ENCODE measurements around the gene OR5P2. TPM values are rescaled to one million over a fixed set of nuclear protein-coding genes. Genes with fewer than 3 reads are reported as not detected.

The OR5P2 gene
- total and polyA plus RNA-seq, 10 of the 15 experiments (the other 5 are each of a cell fraction or from before 2014, with no cell fraction given), result not detected

GRCh38 chr11:7759010-7759409 lies 37.7 kb downstream of the OR5P2 start:
- ChIA-PET CTCF (no interaction called here), SMC1A (ENCODE audit: uncharacterized antibody, unreplicated experiment) (no interaction called here), RAD21 (ENCODE audit: unreplicated experiment) (no interaction called here), POLR2A (no interaction called here)
- in situ Hi-C loops (cut with MboI), result no loop called here
- no peaks in the 10 kb centered on the region for H3K79me2 ChIP-seq (ENCODE audit: control insufficient read depth, insufficient read depth, low read length)
- intact Hi-C loops (cut with micrococcal nuclease; ENCODE audit: unreplicated experiment), result no loop called here
- H3K4me1 ChIP-seq (ENCODE audit: control insufficient read depth, insufficient read depth, low read length), result no peaks in the 10 kb centered on the region
- H3K4me3 ChIP-seq, result no peak overlapping the region
- no peak overlapping the region for H2AFZ ChIP-seq (ENCODE audit: control insufficient read depth, low read depth, low read length)
- WGBS (ENCODE audit: insufficient coverage, insufficient replicate concordance, low lambda C conversion rate, missing lambda C conversion rate), result 0% methylated on average over 2 of the region's 2 CpGs
- peak; percentile 30 for DNase-seq (ENCODE audit: low read depth, low spot score)
- no peaks in the 10 kb centered on the region for H3K27me3 ChIP-seq (replicated peaks in 1 of 2; ENCODE audit: control insufficient read depth in 2 of 2, insufficient read depth in 2 of 2, low read length in 1 of 2)
- no peak overlapping the region for H3K4me2 ChIP-seq (ENCODE audit: control insufficient read depth, insufficient read depth)
- H3K9me3 ChIP-seq (replicated peaks; ENCODE audit: control insufficient read depth, insufficient read depth, low read length), result no peaks in the 10 kb centered on the region
- peak; percentile 50 for ATAC-seq
- FAIRE-seq, result no peak
- H3K36me3 ChIP-seq (ENCODE audit: control insufficient read depth in 2 of 2, insufficient read depth in 2 of 2, low read length in 1 of 2), result no peaks in the 10 kb centered on the region
- H3K9ac ChIP-seq (ENCODE audit: control insufficient read depth, insufficient read depth, low read length), result no peak overlapping the region
- BruUV-seq (replicated peaks), result no TSS peak
- no peak overlapping the region for H3K27ac ChIP-seq (ENCODE audit: control insufficient read depth, insufficient read depth)
- H4K20me1 ChIP-seq (ENCODE audit: control insufficient read depth, insufficient read depth), result no peaks in the 10 kb centered on the region
- TF ChIP-seq NFYA (IDR thresholded peaks at IDR 0.05; ENCODE audit: borderline replicate concordance, low read depth, low read length) (no peak), MEF2A (IDR thresholded peaks at IDR 0.05; ENCODE audit: insufficient read depth, low read depth, low read length) (peak; percentile 77), NR2F1 (conservative IDR thresholded peaks at IDR 0.05) (no peak), MTA2 (IDR thresholded peaks at IDR 0.05; ENCODE audit: low read depth) (peak; percentile 37; the same call in 1 of the 2 replicates), JUNB (IDR thresholded peaks at IDR 0.05) (peak; percentile 53), ZNF24 (IDR thresholded peaks at IDR 0.05) (no peak), EED (IDR thresholded peaks at IDR 0.05; ENCODE audit: low read depth) (no peak), ETV6 (conservative IDR thresholded peaks at IDR 0.05 in 1 of 2, IDR thresholded peaks at IDR 0.05 in 1 of 2; ENCODE audit: borderline replicate concordance in 1 of 2, low read depth in 1 of 2) (no peak), ATF2 (IDR thresholded peaks at IDR 0.05; ENCODE audit: low read length) (peak; percentile 22; the same call in 1 of the 2 replicates), HDAC6 (IDR thresholded peaks at IDR 0.05; ENCODE audit: unreplicated experiment) (no peak), SMAD5 (IDR thresholded peaks at IDR 0.05; ENCODE audit: low read depth) (no peak), MEF2B (IDR thresholded peaks at IDR 0.05; ENCODE audit: partially characterized antibody, poor library complexity, severe bottlenecking) (no peak), BCLAF1 (IDR thresholded peaks at IDR 0.05) (no peak), CEBPZ (IDR thresholded peaks at IDR 0.05; ENCODE audit: low read depth, low read length) (no peak), ZNF217 (IDR thresholded peaks at IDR 0.05) (no peak), POU2F2 (IDR thresholded peaks at IDR 0.05; ENCODE audit: borderline replicate concordance, low read depth, low read length) (no peak), NR2C1 (IDR thresholded peaks at IDR 0.05) (no peak), KLF5 (IDR thresholded peaks at IDR 0.05; ENCODE audit: partially characterized antibody) (no peak), ZNF207 (IDR thresholded peaks at IDR 0.05; ENCODE audit: borderline replicate concordance) (no peak), RUNX3 (IDR thresholded peaks at IDR 0.05; ENCODE audit: low read length) (peak; percentile 86)
